Effector memory CD4-positive, alpha-beta T cell (primary cell): ENCODE results near the gene MICALL2.

Experiments used
- DNase-seq, 3 donors: peaks; one replicate each; pipeline ENCODE4 v3.0.0-alpha.2; 2020
- H3K27ac ChIP-seq: 2 replicates; pipeline ENCODE4 v1.7.0; 2013; ENCODE audit warnings: mild to moderate bottlenecking, low read length, moderate library complexity; ENCODE audit not compliant: insufficient read depth, poor library complexity, severe bottlenecking
- H3K27me3 ChIP-seq: replicated peaks from 2 replicates; pipeline ENCODE4 v1.7.0; 2013; ENCODE audit warnings: mild to moderate bottlenecking, low read length; ENCODE audit not compliant: insufficient read depth, control insufficient read depth, poor library complexity, severe bottlenecking
- H3K36me3 ChIP-seq: 2 replicates; pipeline ENCODE4 v1.7.0; 2013; ENCODE audit warnings: mild to moderate bottlenecking, low read length, moderate library complexity; ENCODE audit not compliant: control insufficient read depth, insufficient read depth
- H3K4me1 ChIP-seq: 2 replicates; pipeline ENCODE4 v1.7.0; 2013; ENCODE audit warnings: low read length, mild to moderate bottlenecking; ENCODE audit not compliant: control insufficient read depth, insufficient read depth, poor library complexity, severe bottlenecking
- H3K4me3 ChIP-seq: 2 replicates; pipeline ENCODE4 v1.7.0; 2013; ENCODE audit warnings: low read length, low read depth, mild to moderate bottlenecking; ENCODE audit not compliant: insufficient read depth, poor library complexity, severe bottlenecking
- H3K9me3 ChIP-seq: 2 replicates; pipeline ENCODE4 v1.7.0; 2013; ENCODE audit warnings: mild to moderate bottlenecking, low read length, moderate library complexity; ENCODE audit not compliant: control insufficient read depth

MICALL2 gene

DNA sequence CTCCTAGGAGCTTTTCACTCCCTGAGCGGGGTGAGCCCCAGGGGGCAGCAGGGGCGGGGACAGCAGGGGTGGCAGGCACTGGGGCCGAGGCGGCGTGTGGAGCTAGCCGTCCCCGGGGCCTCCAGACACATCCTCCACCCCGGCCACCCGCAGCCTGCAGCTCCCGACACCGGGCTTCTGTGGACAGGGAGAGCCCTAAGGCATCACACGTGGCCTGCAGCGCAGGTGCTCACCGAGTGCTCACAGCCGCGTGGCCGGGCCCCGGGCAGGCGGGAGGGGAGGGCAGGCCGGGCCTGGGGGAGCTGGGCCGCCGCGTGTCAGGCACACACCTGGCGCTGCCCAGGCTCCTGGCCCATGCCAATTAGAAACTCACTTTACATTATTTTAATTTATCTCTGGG lies 51.4 kb downstream of the MICALL2 start:
- no peak for DNase-seq
- Histone ChIP-seq H3K9me3 (no peaks in the 10 kb centered on the region), H3K4me3 (no peak overlapping the region), H3K36me3 (no peaks in the 10 kb centered on the region), H3K27me3 (peaks cover 16% of the 10 kb centered on the region), H3K27ac (no peak overlapping the region), H3K4me1 (peaks cover 6% of the 10 kb centered on the region)

DNA sequence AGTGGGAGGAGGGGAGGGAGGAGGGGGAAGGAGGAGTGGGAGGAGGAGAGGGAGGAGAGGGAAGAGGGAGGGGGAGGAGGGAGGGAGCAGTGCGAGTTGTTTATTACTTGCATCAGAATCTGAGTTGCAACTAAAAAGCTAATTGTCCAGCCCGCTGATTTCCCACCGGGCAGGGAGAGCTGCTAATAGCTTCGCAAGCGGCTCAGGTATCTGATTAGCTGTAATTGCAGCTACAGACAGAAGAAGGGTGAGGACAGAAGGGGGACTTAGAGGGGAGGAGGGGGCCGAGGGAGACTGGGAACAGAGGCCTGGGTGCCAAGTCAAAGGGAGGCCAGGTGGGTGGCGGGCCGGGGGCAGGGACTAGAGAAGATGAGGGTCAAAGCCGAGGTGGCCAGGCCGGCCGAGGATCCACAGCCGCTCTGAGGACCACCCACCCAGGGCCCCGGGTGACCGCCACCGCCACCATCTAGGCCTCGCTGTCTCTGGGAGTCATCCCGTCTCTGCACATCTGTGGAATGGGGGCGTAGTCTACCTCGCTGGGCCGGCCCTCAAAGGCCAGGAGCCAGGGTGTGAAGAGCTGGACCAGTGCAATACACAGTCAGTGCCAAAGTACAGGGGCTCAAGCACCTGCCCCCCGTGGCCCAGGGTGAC lies 54.2 kb downstream of the MICALL2 start:
- no peak for DNase-seq
- H3K4me1 ChIP-seq: no peaks in the 10 kb centered on the region
- H3K9me3 ChIP-seq: no peaks in the 10 kb centered on the region
- H3K4me3 ChIP-seq: no peak overlapping the region
- peaks cover 22% of the 10 kb centered on the region for H3K27me3 ChIP-seq
- no peak overlapping the region for H3K27ac ChIP-seq
- no peaks in the 10 kb centered on the region for H3K36me3 ChIP-seq

- no peak for DNase-seq
- H3K36me3 ChIP-seq: no peaks in the 10 kb centered on the region
- H3K4me1 ChIP-seq: no peaks in the 10 kb centered on the region
Observed at GRCh38 chr7:1404460-1404809, 54.8 kb downstream of the MICALL2 start.

DNA sequence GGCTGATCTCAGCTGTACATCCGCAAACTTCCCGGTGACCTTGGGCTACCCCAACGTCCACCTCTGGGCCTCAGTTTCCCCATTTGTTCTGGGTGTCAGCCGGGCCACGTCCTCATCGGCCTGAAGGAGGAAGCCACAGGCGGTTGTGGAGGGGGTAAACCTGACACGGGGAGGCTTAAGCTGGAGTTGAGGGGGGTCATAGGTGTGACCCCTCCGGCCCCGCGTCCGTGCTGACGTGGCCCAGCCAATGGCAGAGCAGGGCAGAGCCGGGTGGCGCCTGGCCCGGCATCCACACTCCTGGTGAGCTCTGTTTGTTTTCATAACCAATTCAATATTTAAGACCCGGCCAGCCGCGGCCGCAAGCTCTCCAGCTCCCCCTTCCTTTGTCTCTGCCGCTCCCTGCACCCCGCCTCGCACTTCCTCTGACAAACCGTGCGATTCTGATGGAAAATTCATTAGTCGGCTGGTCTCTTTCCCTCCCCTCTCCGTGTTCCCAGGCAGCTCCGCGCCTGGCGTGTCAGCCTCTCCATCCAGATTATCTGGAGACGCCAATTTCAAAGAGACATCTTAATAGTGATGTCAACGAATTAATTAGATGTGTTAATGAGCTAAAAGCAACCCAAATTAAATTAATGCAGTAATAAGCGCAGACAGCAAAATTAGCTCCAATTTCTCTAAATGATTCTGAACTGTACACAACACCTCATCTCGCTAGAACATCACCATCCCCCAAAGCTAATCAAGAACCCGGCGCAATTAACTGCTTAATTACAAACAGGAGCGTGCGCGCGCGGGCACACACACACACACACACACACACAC lies 55.4 kb downstream of the MICALL2 start:
- peaks cover 22% of the 10 kb centered on the region for H3K27me3 ChIP-seq
- DNase-seq: no peak
- H3K9me3 ChIP-seq: no peaks in the 10 kb centered on the region
- no peaks in the 10 kb centered on the region for H3K36me3 ChIP-seq
- H3K27ac ChIP-seq: no peak overlapping the region
- H3K4me3 ChIP-seq: no peak overlapping the region
- no peaks in the 10 kb centered on the region for H3K4me1 ChIP-seq

More at GRCh38 chr7:1404460-1404809, 54.8 kb downstream of the MICALL2 start:
- peaks cover 22% of the 10 kb centered on the region for H3K27me3 ChIP-seq
- no peak overlapping the region for H3K27ac ChIP-seq
- H3K4me3 ChIP-seq: no peak overlapping the region
- H3K9me3 ChIP-seq: no peaks in the 10 kb centered on the region

DNA sequence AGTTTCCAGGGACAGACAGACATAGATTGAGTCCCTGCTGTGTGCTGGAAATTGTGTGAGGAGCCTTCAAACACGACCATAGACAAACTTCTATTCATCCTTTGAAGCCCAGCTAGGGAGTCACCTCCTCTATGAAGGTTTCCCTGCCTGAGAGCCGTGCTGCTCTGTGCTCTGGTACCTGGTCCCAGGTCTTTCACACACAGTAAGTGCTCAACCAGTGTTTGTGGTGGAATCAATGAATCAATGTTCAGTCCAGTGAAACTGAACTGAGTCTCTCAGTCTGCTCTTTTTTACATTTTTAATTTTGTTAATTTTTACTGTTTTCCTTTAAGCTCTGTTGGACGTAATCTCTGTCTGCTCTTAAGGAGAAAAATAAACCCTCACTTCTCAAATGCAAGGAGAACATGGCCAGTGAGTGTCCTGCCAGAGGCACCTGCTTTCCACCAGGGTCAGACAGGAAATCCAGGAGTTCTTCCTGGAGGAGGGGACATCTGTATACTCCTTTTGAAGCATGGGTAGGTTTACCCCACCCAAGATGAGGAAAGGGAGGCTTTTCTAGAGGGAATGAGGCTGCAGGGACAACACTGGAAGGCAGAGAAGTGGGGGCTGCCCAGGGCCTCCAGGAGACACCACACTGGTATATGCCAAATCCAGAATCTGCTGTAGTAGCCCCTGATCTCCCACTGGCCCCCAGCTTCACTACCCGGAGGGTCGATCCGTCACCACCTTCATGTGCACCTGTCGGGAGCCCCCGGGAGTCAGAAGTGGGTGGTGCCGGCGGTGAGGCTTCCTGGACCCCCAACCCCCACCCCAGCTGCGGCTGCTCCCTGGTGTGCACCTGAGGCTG lies 56.3 kb downstream of the MICALL2 start:
- Histone ChIP-seq H3K27ac (no peak overlapping the region), H3K4me3 (no peak overlapping the region), H3K27me3 (peaks cover 22% of the 10 kb centered on the region), H3K9me3 (no peaks in the 10 kb centered on the region), H3K4me1 (no peaks in the 10 kb centered on the region), H3K36me3 (no peaks in the 10 kb centered on the region)
- DNase-seq: no peak

DNA sequence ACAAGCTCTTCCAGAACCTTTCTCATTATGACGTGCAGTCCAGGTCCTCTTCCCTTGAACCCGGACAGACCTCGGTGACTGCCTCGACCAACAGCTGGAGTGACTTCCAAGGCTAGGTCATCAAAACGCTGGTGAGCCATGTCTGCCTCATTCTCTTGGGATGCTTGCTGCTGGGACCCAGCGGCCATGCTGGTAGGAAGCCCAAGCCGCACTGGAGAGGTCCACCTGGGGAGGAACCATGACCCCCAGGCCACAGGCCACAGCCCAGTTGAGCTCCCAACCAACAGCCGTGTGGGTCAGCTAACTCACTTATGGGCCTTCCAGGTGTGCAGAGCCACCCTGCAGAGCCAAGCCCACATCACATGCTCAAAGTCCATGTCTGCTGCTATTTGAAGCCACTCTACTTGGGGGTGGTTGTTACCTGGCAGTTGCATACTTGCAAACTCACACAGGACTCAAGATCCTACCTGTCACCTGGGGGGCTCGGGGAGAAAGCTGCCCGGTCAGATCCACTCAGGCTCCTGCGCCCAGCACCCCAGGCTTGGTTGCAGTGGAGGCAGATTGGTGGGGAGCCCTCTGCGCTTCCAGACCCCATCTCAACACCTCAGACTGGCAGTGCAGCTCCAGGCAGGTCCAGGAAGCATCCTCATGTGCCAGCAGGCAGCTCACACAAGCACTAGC lies 57.0 kb downstream of the MICALL2 start:
- peaks cover 22% of the 10 kb centered on the region for H3K27me3 ChIP-seq
- H3K4me3 ChIP-seq: no peak overlapping the region
- no peaks in the 10 kb centered on the region for H3K4me1 ChIP-seq
- H3K9me3 ChIP-seq: no peaks in the 10 kb centered on the region
- DNase-seq: no peak
- no peaks in the 10 kb centered on the region for H3K36me3 ChIP-seq
- H3K27ac ChIP-seq: no peak overlapping the region

GRCh38 chr7:1401011-1401410 lies 58.3 kb downstream of the MICALL2 start:
- Histone ChIP-seq H3K4me1 (no peaks in the 10 kb centered on the region), H3K27ac (no peak overlapping the region), H3K9me3 (no peaks in the 10 kb centered on the region), H3K36me3 (no peaks in the 10 kb centered on the region), H3K27me3 (peaks cover 22% of the 10 kb centered on the region), H3K4me3 (no peak overlapping the region)
- DNase-seq: no peak

GRCh38 chr7:1400371-1400770 lies 58.9 kb downstream of the MICALL2 start:
- no peaks in the 10 kb centered on the region for H3K36me3 ChIP-seq
- H3K9me3 ChIP-seq: no peaks in the 10 kb centered on the region
- H3K4me1 ChIP-seq: no peaks in the 10 kb centered on the region
- H3K4me3 ChIP-seq: no peak overlapping the region
- DNase-seq: no peak
- peaks cover 22% of the 10 kb centered on the region for H3K27me3 ChIP-seq
- no peak overlapping the region for H3K27ac ChIP-seq

GRCh38 chr7:1397491-1398327 lies 61.6 kb downstream of the MICALL2 start:
- H3K27me3 ChIP-seq: peaks cover 3% of the 10 kb centered on the region
- no peak for DNase-seq
- H3K36me3 ChIP-seq: no peaks in the 10 kb centered on the region
- no peak overlapping the region for H3K27ac ChIP-seq
- H3K4me3 ChIP-seq: no peak overlapping the region
- H3K9me3 ChIP-seq: no peaks in the 10 kb centered on the region
- H3K4me1 ChIP-seq: no peaks in the 10 kb centered on the region
